Sigmoid colon (tissue), 4 donors: Measurements from ENCODE around the gene VEZF1.

Source experiments
- POLR2A ChIP-seq, 2 donors: fragments of 450-650 bp; IDR thresholded peaks; one replicate each; pipeline ENCODE4 v1.6.1; 2016; ENCODE audit warnings: antibody characterized with exemption in 2 of 2, mild to moderate bottlenecking in 2 of 2, moderate library complexity in 2 of 2
- POLR2AphosphoS5 ChIP-seq, 4 donors: sonication (generic); formaldehyde crosslinking; IDR thresholded peaks; one replicate each; pipeline ENCODE4 v1.6.1; 2017; ENCODE audit warnings: antibody characterized with exemption in 4 of 4
- TF ChIP-seq, protein P1 (sequence below), 4 experiments: fragments of 450-650 bp in 3 of 4; fragments of 200-600 bp in 1 of 4; IDR thresholded peaks; one replicate each; pipeline ENCODE4 v1.5.1; 2016 to 2019; ENCODE audit warnings: antibody characterized with exemption in 4 of 4, mild to moderate bottlenecking in 3 of 4, moderate library complexity in 2 of 4

DNA sequence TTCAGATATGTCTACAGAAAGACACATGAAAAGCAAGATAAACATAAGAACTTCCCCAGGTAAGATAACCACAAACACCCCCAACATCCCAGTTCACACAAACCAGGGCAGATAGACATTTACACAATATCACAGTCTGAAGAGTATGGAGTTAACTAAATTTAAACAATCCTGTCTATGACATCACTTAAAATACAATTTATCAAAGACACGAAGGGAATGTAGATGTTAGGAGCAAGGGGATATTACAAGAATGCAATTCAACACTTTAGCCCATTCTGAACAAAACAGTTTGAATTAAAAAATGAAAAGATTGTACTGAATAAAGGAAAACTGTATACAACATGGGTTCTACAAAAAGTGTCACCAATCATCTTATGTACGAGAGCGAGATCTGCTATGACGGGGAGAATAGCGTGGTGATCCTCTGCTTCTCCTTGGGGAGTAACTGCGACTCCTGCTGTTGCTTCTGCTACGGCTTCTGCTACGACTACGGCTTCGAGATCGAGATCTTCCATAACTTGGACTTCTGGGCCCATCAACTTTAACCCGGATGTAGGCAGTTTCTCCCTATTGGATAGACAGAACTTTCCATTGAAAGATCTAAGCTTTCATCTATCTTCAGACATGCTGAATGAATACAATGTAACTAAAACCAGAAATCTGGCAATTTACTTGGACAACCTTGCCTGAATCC lies 17.1 kb upstream of the VEZF1 start:
- TF ChIP-seq POLR2AphosphoS5 (IDR thresholded peaks at IDR 0.05): no peak
- TF ChIP-seq, protein P1, sequence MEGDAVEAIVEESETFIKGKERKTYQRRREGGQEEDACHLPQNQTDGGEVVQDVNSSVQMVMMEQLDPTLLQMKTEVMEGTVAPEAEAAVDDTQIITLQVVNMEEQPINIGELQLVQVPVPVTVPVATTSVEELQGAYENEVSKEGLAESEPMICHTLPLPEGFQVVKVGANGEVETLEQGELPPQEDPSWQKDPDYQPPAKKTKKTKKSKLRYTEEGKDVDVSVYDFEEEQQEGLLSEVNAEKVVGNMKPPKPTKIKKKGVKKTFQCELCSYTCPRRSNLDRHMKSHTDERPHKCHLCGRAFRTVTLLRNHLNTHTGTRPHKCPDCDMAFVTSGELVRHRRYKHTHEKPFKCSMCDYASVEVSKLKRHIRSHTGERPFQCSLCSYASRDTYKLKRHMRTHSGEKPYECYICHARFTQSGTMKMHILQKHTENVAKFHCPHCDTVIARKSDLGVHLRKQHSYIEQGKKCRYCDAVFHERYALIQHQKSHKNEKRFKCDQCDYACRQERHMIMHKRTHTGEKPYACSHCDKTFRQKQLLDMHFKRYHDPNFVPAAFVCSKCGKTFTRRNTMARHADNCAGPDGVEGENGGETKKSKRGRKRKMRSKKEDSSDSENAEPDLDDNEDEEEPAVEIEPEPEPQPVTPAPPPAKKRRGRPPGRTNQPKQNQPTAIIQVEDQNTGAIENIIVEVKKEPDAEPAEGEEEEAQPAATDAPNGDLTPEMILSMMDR (IDR thresholded peaks at IDR 0.05): no peak
- no peak for TF ChIP-seq POLR2A (IDR thresholded peaks at IDR 0.05)
